ENCODE measurements around the gene AMOT.

The AMOT gene

GRCh38 chrX:112798736-112799135 lies 41.9 kb downstream of the AMOT start:
- no peak for DNase-seq

- no peak for DNase-seq
Observed at GRCh38 chrX:112789931-112790330, 50.7 kb downstream of the AMOT start.

DNA sequence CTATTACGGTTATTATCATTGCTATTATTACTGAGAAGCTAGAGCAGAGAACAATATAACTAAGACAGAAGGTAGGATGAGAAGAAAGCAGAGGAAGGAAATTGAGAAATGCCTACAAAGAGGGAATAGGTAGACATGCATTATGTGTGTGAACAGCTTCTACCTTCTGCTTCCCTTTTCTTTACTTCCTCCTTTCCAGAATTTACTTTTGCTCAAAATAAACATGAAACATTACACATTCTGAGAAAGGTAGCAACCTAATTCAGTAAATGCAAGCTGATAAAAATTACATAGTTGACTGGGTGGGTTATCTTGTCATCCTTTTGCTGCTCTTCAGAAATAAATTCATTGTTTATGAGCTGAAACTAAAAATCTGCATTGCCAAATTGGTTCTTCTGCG lies 54.6 kb downstream of the AMOT start:
- no peak for DNase-seq

DNA sequence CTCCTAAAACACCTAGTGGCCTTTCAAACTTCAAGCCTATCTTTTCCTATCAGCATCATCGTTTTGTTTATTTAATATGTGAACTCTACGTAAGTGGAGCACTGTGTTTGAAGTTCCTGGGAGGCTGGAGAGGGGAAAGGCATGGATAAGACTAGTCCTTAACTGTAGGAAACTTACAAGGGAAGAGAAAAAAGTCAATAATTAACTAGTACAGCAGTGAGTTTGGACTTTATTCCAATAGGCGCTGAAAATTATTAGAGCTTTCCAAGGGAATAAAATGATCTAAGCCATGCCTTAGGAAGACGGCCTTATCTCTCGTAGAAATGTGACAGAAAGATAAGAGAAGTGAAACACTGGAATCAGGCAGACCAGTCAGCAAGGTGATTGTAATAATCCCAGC lies 55.3 kb downstream of the AMOT start:
- no peak for DNase-seq

DNA sequence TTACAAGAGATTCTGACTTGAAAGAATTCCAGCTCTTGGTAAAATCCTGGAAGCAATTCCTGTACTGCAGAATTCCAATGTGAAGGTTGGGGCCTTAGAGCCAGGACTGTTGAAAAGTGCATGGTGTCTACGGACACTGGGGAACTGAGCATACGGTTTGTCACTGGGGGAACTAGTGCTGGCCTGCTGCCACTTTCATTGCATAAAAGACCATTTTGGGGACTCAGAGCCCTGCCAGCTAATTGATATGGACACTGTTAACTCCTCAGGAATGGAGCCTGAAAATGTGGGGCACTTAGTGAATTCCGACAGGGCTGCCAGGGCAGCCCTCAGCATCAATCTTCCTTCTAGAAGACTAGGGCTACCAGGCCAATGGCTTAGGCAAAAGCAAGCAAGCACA lies 55.9 kb downstream of the AMOT start:
- no peak for DNase-seq

- no peak for DNase-seq
Observed at GRCh38 chrX:112779139-112779538, 61.5 kb downstream of the AMOT start.

- no peak for DNase-seq
Observed at GRCh38 chrX:112774651-112775293, 65.9 kb downstream of the AMOT start.

DNA sequence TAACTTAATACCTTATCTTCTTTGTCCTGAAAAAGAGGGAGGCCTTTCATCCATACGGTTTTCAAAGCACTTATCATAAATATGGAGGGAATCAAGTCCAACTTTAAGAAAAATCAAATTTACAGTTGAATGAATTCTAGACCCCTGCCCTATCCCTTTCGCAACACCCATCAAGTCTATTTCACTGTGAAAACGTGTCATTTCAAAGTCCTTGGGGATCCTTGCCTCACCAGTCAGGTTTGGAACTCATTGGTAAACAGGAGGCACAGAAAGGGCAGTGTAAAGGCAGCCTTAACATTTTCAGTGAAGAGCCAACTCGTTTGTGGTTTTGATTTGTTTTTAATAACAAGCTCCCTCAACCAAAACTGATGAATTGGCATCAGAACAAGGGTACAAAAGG lies 66.5 kb downstream of the AMOT start:
- DNase-seq = no peak

GRCh38 chrX:112769034-112769433 lies 71.6 kb downstream of the AMOT start:
- DNase-seq = no peak

- DNase-seq = no peak
Observed at GRCh38 chrX:112768563-112768962, 72.1 kb downstream of the AMOT start.

- DNase-seq = no peak
Observed at GRCh38 chrX:112766774-112767173, 73.9 kb downstream of the AMOT start.

GRCh38 chrX:112761242-112762207 lies 79.1 kb downstream of the AMOT start:
- DNase-seq = no peak

DNA sequence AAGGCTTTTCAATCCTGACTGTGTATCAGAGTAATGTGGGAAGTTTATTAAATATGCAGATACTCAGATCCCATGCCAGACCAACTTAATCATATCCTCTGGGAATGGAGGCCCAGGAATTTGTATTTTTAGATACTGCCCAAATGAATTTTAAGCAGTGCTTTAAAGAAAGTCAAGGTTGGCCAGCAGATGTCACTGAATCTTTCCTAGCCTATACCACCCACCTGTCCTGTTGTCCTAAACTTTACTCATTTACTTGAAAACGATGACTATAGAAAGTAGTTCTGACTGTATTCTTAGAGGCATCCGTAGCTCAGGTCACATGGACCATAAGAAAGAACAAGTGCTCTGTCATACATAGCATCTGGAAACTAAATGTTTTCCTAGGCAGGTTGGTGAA lies 79.9 kb downstream of the AMOT start:
- DNase-seq = no peak

DNA sequence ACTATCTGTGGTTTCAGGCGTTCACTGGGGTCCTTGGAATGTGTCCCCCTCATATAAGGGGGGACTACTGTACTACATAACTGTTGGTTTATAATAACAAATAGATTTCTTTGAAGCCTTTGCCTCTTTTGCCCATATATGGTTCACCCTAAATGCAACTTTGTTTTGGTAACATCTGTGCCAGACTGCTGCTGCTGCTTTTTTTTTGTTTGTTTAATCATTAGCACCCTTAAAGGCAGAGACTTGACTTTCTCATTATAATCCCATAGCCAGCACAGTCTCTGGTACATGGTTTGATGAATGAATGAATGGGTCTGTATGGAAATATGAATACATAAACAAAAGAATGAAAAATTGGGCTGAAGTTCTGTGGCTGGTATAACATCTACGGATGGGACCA lies 80.7 kb downstream of the AMOT start:
- no peak for DNase-seq

- no peak for DNase-seq
Observed at GRCh38 chrX:112759512-112759911, 81.1 kb downstream of the AMOT start.

DNA sequence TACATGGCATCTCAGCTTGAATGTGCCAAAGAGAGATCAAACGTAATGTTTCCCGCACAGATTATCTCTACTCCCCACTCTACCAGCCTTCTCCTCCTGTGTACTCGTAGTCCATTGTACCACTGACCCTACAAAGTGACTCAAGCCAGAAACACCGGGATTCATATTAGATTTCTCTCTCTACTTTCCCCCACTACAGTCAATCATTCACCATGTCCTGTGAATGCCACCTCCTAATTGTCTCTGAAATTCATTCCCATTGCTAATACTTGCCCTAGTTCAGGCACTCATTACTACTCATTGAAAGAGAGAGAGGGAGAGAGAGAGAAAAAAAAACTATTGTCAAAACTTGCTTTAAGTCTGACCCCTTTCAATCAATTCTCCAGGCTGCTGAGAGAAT lies 82.7 kb downstream of the AMOT start:
- DNase-seq = no peak

DNA sequence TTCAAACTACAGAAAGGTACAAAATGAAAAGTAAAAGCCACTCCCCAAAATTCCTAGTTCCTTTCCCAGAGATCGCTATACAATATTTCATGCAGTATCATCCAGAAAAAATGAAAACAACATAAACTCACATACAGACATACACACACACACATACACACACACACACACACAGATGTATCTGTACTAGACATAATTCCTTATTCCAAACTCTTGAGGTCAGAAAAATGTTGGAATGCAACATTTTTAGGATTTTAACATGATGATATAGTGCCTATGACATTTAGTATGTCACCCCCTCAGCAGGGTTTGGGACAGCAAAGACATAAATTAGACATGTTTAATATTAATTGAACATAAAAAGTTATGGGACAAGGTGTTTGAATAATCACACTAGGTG lies 87.5 kb downstream of the AMOT start:
- no peak for DNase-seq

- DNase-seq = no peak
Observed at GRCh38 chrX:112751076-112751475, 89.6 kb downstream of the AMOT start.

DNA sequence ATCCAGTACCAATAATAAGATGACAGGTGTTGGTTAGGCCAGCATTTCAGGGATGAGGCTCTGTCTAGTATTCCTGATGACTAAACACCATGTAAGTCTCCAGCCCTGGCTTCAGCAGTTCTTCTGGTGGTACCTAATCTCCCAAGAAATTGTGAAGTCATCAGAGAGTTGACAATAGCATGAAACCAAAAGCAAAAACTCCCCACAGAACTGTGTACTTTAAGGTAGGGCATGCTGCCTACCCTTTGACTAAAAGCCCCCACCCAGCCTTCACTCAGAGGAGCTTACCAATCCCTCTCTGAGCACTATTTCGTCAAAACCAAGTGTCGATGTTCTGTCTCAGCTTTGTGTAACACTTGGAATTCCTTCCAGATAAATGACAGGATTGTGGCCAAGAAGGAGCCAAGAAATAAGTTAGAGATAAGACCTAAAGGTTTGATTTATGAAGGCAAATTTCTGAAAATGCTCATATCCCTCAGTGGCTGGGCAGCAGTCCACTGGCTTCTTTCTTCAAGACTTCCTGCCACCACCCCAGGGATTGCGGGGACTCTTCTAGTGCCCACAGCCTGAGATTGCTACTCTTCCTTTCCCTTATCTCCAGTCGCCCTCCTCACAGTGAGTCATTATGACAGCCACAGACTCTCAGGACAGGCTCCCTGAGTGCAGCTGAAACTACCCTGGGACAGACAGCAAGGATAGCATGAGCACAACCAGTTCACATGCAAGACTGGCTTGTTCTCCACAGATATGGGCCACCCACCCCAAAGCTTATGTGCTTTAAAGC lies 93.6 kb downstream of the AMOT start:
- DNase-seq = no peak

- DNase-seq = no peak
Observed at GRCh38 chrX:112738347-112739033, 102.1 kb downstream of the AMOT start.

GRCh38 chrX:112736310-112736709 lies 104.3 kb downstream of the AMOT start:
- no peak for DNase-seq

- DNase-seq = no peak
Observed at GRCh38 chrX:112735147-112735546, 105.5 kb downstream of the AMOT start.

- no peak for DNase-seq
Observed at GRCh38 chrX:112734290-112734689, 106.3 kb downstream of the AMOT start.

Data from amniotic stem cell (primary cell).